RWPE2 (cell line): ENCODE measurements around the gene CRYGD.
A peak's percentile ranks its signal among the peaks of the same experiment; 100 is the strongest.

Experiments
- ATAC-seq: fragments of 200-7000 bp; cut with Tn5 transposase; 3 replicates; pipeline ENCODE4 v1.9.1; 2021; ENCODE audit warnings: low read depth
- DNase-seq: peaks from one replicate; pipeline ENCODE4 v3.0.0-alpha.2; 2020; ENCODE audit warnings: low spot score
- H3K27ac ChIP-seq: fragments of 450-650 bp; 2 replicates; pipeline ENCODE4 v1.5.1; 2017; ENCODE audit warnings: mild to moderate bottlenecking; ENCODE audit not compliant: poor library complexity, severe bottlenecking
- H3K27me3 ChIP-seq: fragments of 250-450 bp; sonication (Bioruptor Pico); 2 replicates; pipeline ENCODE4 v1.5.1; 2021; ENCODE audit warnings: mild to moderate bottlenecking, moderate library complexity; ENCODE audit not compliant: insufficient read depth, poor library complexity, severe bottlenecking
- H3K36me3 ChIP-seq: fragments of 250-450 bp; sonication (Bioruptor Pico); 2 replicates; pipeline ENCODE4 v1.5.1; 2020; ENCODE audit warnings: low read depth, mild to moderate bottlenecking, moderate library complexity
- H3K4me1 ChIP-seq: fragments of 250-450 bp; sonication (Bioruptor Pico); 2 replicates; pipeline ENCODE4 v1.5.1; 2021; ENCODE audit warnings: mild to moderate bottlenecking, moderate library complexity; ENCODE audit not compliant: insufficient read depth, poor library complexity, severe bottlenecking
- H3K4me3 ChIP-seq: fragments of 250-450 bp; sonication (Bioruptor Pico); 2 replicates; pipeline ENCODE4 v1.5.1; 2021; ENCODE audit warnings: mild to moderate bottlenecking, moderate library complexity; ENCODE audit not compliant: severe bottlenecking
- H3K9me3 ChIP-seq: fragments of 250-450 bp; sonication (Bioruptor Pico); 2 replicates; pipeline ENCODE4 v1.5.1; 2021; ENCODE audit warnings: mild to moderate bottlenecking, moderate library complexity; ENCODE audit not compliant: severe bottlenecking
- CTCF ChIP-seq: fragments of 450-650 bp; IDR thresholded peaks from one replicate; pipeline ENCODE4 v1.5.1; 2017; ENCODE audit warnings: mild to moderate bottlenecking, moderate library complexity; ENCODE audit not compliant: poor library complexity, severe bottlenecking

Gene CRYGD

GRCh38 chr2:208147008-208147407 is 22.7 kb upstream of the CRYGD start:
- H3K4me3 ChIP-seq, result no peak overlapping the region
- TF ChIP-seq CTCF, result no peak
- H3K27ac ChIP-seq, result no peak overlapping the region
- no peaks in the 10 kb centered on the region for H3K36me3 ChIP-seq
- no peaks in the 10 kb centered on the region for H3K27me3 ChIP-seq
- DNase-seq (no peak), ATAC-seq (no peak)
- H3K4me1 ChIP-seq, result peaks cover 3% of the 10 kb centered on the region
- H3K9me3 ChIP-seq, result no peaks in the 10 kb centered on the region

GRCh38 chr2:208146006-208146405 is 21.7 kb upstream of the CRYGD start, which contains the start of gene CRYGB:
Gene CRYGB (minus strand): TSS chr2:208146158. CDS start chr2:208146120, 38 bp downstream.
- DNase-seq, result no peak
- TF ChIP-seq CTCF, result no peak
- Histone ChIP-seq H3K4me1 (peaks cover 3% of the 10 kb centered on the region), H3K27ac (no peak within 1 kb of the TSS), H3K27me3 (no peaks in the 10 kb centered on the region), H3K36me3 (no peaks in the 10 kb centered on the region), H3K4me3 (no peak within 1 kb of the TSS), H3K9me3 (no peaks in the 10 kb centered on the region)
- ATAC-seq, result no peak

GRCh38 chr2:208142925-208143799 is 18.8 kb upstream of the CRYGD start:
- no peak overlapping the region for H3K27ac ChIP-seq
- no peak for DNase-seq
- H3K4me3 ChIP-seq, result no peak overlapping the region
- no peaks in the 10 kb centered on the region for H3K36me3 ChIP-seq
- ATAC-seq, result no peak
- no peaks in the 10 kb centered on the region for H3K9me3 ChIP-seq
- peaks cover 3% of the 10 kb centered on the region for H3K4me1 ChIP-seq
- no peaks in the 10 kb centered on the region for H3K27me3 ChIP-seq
- TF ChIP-seq CTCF, result no peak

GRCh38 chr2:208142240-208142924 is 18.1 kb upstream of the CRYGD start:
- no peak overlapping the region for H3K4me3 ChIP-seq
- no peaks in the 10 kb centered on the region for H3K36me3 ChIP-seq
- DNase-seq (no peak), ATAC-seq (peak; percentile 45; the same call in 2 of the 3 replicates)
- H3K4me1 ChIP-seq, result peaks cover 3% of the 10 kb centered on the region
- no peak for TF ChIP-seq CTCF
- no peaks in the 10 kb centered on the region for H3K9me3 ChIP-seq
- no peaks in the 10 kb centered on the region for H3K27me3 ChIP-seq
- no peak overlapping the region for H3K27ac ChIP-seq
